Endothelial cell of umbilical vein (primary cell): ENCODE data around the gene MGAT1. TPM values are rescaled to one million over a fixed set of nuclear protein-coding genes. Genes with fewer than 3 reads are reported as not detected.

Experiments
- BruUV-seq: library from RNA; stranded (reverse); fragments of 400-500 nt; replicated peaks from 2 replicates; lab custom pipeline; 2021; lab: Mats Ljungman, UMichigan
- CTCF ChIA-PET: fragments of 300-600, 350-600 bp; sonication (Branson Sonifier 250); formaldehyde crosslinking; loops from one replicate; lab custom pipeline; 2021; ENCODE audit warnings: antibody characterized with exemption, inconsistent platforms; lab: Charles Lee
- POLR2A ChIA-PET: fragments of 300-600, 350-600 bp; sonication (Branson Sonifier 250); formaldehyde crosslinking; loops from one replicate; lab custom pipeline; 2021; ENCODE audit warnings: antibody characterized with exemption, inconsistent platforms; lab: Charles Lee
- DNase-seq: peaks from one replicate; pipeline ENCODE4 v3.0.0-alpha.2; 2011; ENCODE audit warnings: low read depth, low spot score
- FAIRE-seq: peaks from 2 replicates; lab custom pipeline; 2011; peaks lifted over from hg19 to GRCh38; lab: Jason Lieb, UNC
- H2AFZ ChIP-seq: 2 replicates; pipeline ENCODE4 v1.6.0; 2012; ENCODE audit warnings: low read depth, low read length, control low read depth, inconsistent platforms
- H3K27ac ChIP-seq: 2 replicates; pipeline ENCODE4 v1.5.1; 2011; ENCODE audit warnings: low read depth, mild to moderate bottlenecking, control low read depth, low read length, moderate library complexity; ENCODE audit not compliant: insufficient read depth
- H3K27me3 ChIP-seq, 2 experiments: 2 replicates each; pipeline versions ENCODE4 v1.6.0 to v1.6.1; 2011; ENCODE audit warnings: low read length in 2 of 2, mixed read lengths in 1 of 2; ENCODE audit not compliant: control insufficient read depth in 2 of 2, insufficient read depth in 2 of 2
- H3K36me3 ChIP-seq, 2 experiments: 2 replicates in 1 of 2; 3 replicates in 1 of 2; pipeline ENCODE4 v1.5.1; 2011; ENCODE audit warnings: low read length in 2 of 2, mild to moderate bottlenecking in 1 of 2, moderate library complexity in 1 of 2; ENCODE audit not compliant: control insufficient read depth in 2 of 2, insufficient read depth in 2 of 2; ENCODE audit errors: extremely low read depth in 1 of 2
- H3K4me1 ChIP-seq: 3 replicates; pipeline ENCODE4 v1.5.1; 2011; ENCODE audit warnings: mild to moderate bottlenecking, low read length; ENCODE audit not compliant: control insufficient read depth, insufficient read depth; ENCODE audit errors: extremely low read depth
- H3K4me2 ChIP-seq: 2 replicates; pipeline ENCODE4 v1.6.1; 2011; ENCODE audit warnings: low read length, control low read depth, mixed read lengths; ENCODE audit not compliant: insufficient read depth
- H3K4me3 ChIP-seq, 3 experiments: fragments of 200-600 bp in 1 of 3; sonication (generic), shearing (Covaris generic) in 1 of 3; replicated peaks in 1 of 3; 2 replicates each; pipeline ENCODE4 v1.5.1; 2011 to 2016; ENCODE audit warnings: control low read depth in 3 of 3, low read length in 3 of 3, mild to moderate bottlenecking in 2 of 3, inconsistent platforms in 1 of 3, low read depth in 1 of 3, moderate library complexity in 1 of 3; ENCODE audit not compliant: insufficient read depth in 1 of 3
- H3K79me2 ChIP-seq: 2 replicates; pipeline ENCODE4 v1.6.0; 2012; ENCODE audit warnings: low read length, inconsistent platforms; ENCODE audit not compliant: control insufficient read depth, insufficient read depth
- H3K9ac ChIP-seq: replicated peaks from 2 replicates; pipeline ENCODE3; 2011; ENCODE audit warnings: low read length, control low read depth; ENCODE audit not compliant: insufficient read depth; ENCODE audit errors: extremely low read depth
- H3K9me1 ChIP-seq: replicated peaks from 3 replicates; pipeline ENCODE4 v1.6.0; 2011; ENCODE audit warnings: mild to moderate bottlenecking, low read length; ENCODE audit not compliant: control insufficient read depth, insufficient read depth; ENCODE audit errors: extremely low read depth
- H3K9me3 ChIP-seq: replicated peaks from 2 replicates; pipeline ENCODE4 v1.5.1; 2012; ENCODE audit warnings: low read length, inconsistent platforms; ENCODE audit not compliant: control insufficient read depth, insufficient read depth
- H4K20me1 ChIP-seq: replicated peaks from 2 replicates; pipeline ENCODE3; 2011; ENCODE audit warnings: mild to moderate bottlenecking, low read length; ENCODE audit not compliant: control insufficient read depth, insufficient read depth; ENCODE audit errors: extremely low read depth
- CTCF ChIP-seq, 2 donors: IDR thresholded peaks; 1 replicate in 1 of 2; 2 replicates in 1 of 2; pipeline ENCODE4 v1.5.1; 2011; ENCODE audit warnings: low read length in 2 of 2, mild to moderate bottlenecking in 2 of 2, moderate library complexity in 2 of 2, control low read depth in 1 of 2, inconsistent platforms in 1 of 2, low read depth in 1 of 2; ENCODE audit not compliant: insufficient read depth in 1 of 2; ENCODE audit errors: extremely low read depth in 1 of 2
- EZH2 ChIP-seq: IDR thresholded peaks from 2 replicates; pipeline ENCODE4 v1.6.1; 2012; ENCODE audit warnings: borderline replicate concordance, low read depth, mild to moderate bottlenecking, moderate library complexity, low read length, inconsistent platforms; ENCODE audit not compliant: severe bottlenecking
- FOS ChIP-seq: IDR thresholded peaks from 2 replicates; pipeline ENCODE4 v1.6.1; 2011; ENCODE audit warnings: mild to moderate bottlenecking, low read length, moderate library complexity, borderline replicate concordance; ENCODE audit not compliant: insufficient read depth
- GATA2 ChIP-seq: IDR thresholded peaks from 2 replicates; pipeline ENCODE4 v1.7.0; 2011; ENCODE audit warnings: low read depth, mild to moderate bottlenecking, moderate library complexity, mixed read lengths, low read length; ENCODE audit not compliant: insufficient read length, insufficient read depth
- JUN ChIP-seq: IDR thresholded peaks from 2 replicates; pipeline ENCODE4 v1.6.1; 2011; ENCODE audit warnings: borderline replicate concordance, low read depth; ENCODE audit not compliant: insufficient read length, insufficient read depth
- MAX ChIP-seq: IDR thresholded peaks from 2 replicates; pipeline ENCODE4 v1.6.1; 2011; ENCODE audit not compliant: insufficient read depth, insufficient read length
- MYC ChIP-seq: IDR thresholded peaks from one replicate; pipeline ENCODE4 v1.6.1; 2011; ENCODE audit warnings: mild to moderate bottlenecking, low read depth, low read length
- POLR2A ChIP-seq: IDR thresholded peaks from 2 replicates; pipeline ENCODE4 v1.6.1; 2012; ENCODE audit warnings: low read depth, mild to moderate bottlenecking, control low read depth, low read length
- POLR2AphosphoS5 ChIP-seq: IDR thresholded peaks from 2 replicates; pipeline ENCODE4 v1.6.1; 2012; ENCODE audit warnings: low read depth, mild to moderate bottlenecking, control low read depth, low read length, moderate library complexity; ENCODE audit not compliant: insufficient read depth
- dilution Hi-C: fragments of 300-500 bp; cut with MboI; formaldehyde crosslinking; loops from one replicate; pipeline ENCODE4 v1.15.0; 2019; ENCODE audit warnings: low sequenced_read_pairs; ENCODE audit not compliant: extremely low pct_ligation_motif_present
- intact Hi-C: fragments of 100-400 bp; cut with micrococcal nuclease; formaldehyde crosslinking; loops from one replicate; pipeline ENCODE4 v1.10.0; 2022
- polyA plus RNA-seq, 4 experiments: library from polyadenylated mRNA; depleted of rRNA in 3 of 4; stranded (reverse) in 3 of 4; unstranded in 1 of 4; fragments of >200 nt; gene quantifications; 2 replicates each; pipeline versions ENCODE4 v1.2.1 to v1.2.3, GENCODE V29; 2011 to 2012; ENCODE audit warnings: missing spikeins in 1 of 4
- total RNA-seq: library from RNA; stranded (reverse); gene quantifications from 2 replicates; pipeline ENCODE4 v1.2.3, GENCODE V29; 2021

MGAT1 gene
- total and polyA plus RNA-seq, 2 donors (not counting 3 experiments of a cell fraction or from before 2014, with no cell fraction given): 123 to 126 TPM

- dilution Hi-C loops: no loop called here
- TF ChIP-seq MYC: no peak
- Histone ChIP-seq H3K4me3 (no peak overlapping the region), H3K4me1 (peaks cover 1% of the 10 kb centered on the region), H3K36me3 (peaks cover 4 to 26% of the 10 kb centered on the region in 2 experiments), H3K9ac (no peak overlapping the region), H2AFZ (no peak overlapping the region), H4K20me1 (no peaks in the 10 kb centered on the region), H3K4me2 (no peak overlapping the region), H3K27ac (no peak overlapping the region), H3K79me2 (peaks cover 67% of the 10 kb centered on the region), H3K9me3 (no peaks in the 10 kb centered on the region), H3K9me1 (no peaks in the 10 kb centered on the region), H3K27me3 (no peaks in the 10 kb centered on the region)
- BruUV-seq: no TSS peak
- intact Hi-C loops: no loop called here
- DNase-seq: no peak
- ChIA-PET CTCF (interaction anchor here (1.9 to 2.0 kb wide), 2 partner anchors 9 to 76 kb away, joined by 6 read pairs; no protein-coding TSS in a partner anchor), POLR2A (no interaction called here)
- FAIRE-seq: no peak
These were observed 9.7 kb downstream of the MGAT1 start for GRCh38 chr5:180792965-180793287.

- ChIA-PET POLR2A (no interaction called here), CTCF (interaction anchor here (1.9 to 2.0 kb wide), 2 partner anchors 9 to 77 kb away, joined by 6 read pairs; no protein-coding TSS in a partner anchor)
- Histone ChIP-seq H3K9me1 (no peaks in the 10 kb centered on the region), H3K79me2 (peaks cover 62% of the 10 kb centered on the region), H3K27ac (no peak overlapping the region), H3K4me3 (no peak overlapping the region), H4K20me1 (no peaks in the 10 kb centered on the region), H3K27me3 (no peaks in the 10 kb centered on the region), H3K4me1 (peaks cover 6% of the 10 kb centered on the region), H3K4me2 (no peak overlapping the region), H2AFZ (no peak overlapping the region), H3K36me3 (peaks cover 4 to 26% of the 10 kb centered on the region in 2 experiments), H3K9ac (no peak overlapping the region), H3K9me3 (no peaks in the 10 kb centered on the region)
- intact Hi-C loops (no loop called here), dilution Hi-C loops (no loop called here)
- no peak for DNase-seq
- BruUV-seq: no TSS peak
- no peak for TF ChIP-seq GATA2
- TF ChIP-seq MYC: no peak
- TF ChIP-seq EZH2: no peak
- no peak for TF ChIP-seq POLR2AphosphoS5
- TF ChIP-seq MAX: no peak
- no peak for TF ChIP-seq FOS
- no peak for TF ChIP-seq POLR2A
- TF ChIP-seq JUN: no peak
- TF ChIP-seq CTCF (IDR thresholded peaks at IDR 0.05; ENCODE audit: extremely low read depth in 1 of 2, insufficient read depth in 1 of 2, low read depth in 1 of 2, low read length in 2 of 2): no peak
- FAIRE-seq: no peak
These were observed 10.2 kb downstream of the MGAT1 start for GRCh38 chr5:180792287-180792964.
